GM12864 (cell line): ENCODE data around the gene ST3GAL4.
"Not testable (repeated sequence)": the region's sequence is repeated elsewhere in the genome, so short reads cannot be mapped to it uniquely, and the experiment has no call there.

ENCODE experiments used
- DNase-seq: peaks from one replicate; pipeline ENCODE4 v3.0.0-alpha.2; 2011; ENCODE audit warnings: low read depth
- H3K4me3 ChIP-seq: 2 replicates; pipeline ENCODE4 v1.5.1; 2011; ENCODE audit warnings: mild to moderate bottlenecking, low read depth, low read length, control low read depth
- CTCF ChIP-seq: IDR thresholded peaks from 2 replicates; pipeline ENCODE4 v1.5.1; 2011; ENCODE audit warnings: low read depth, mild to moderate bottlenecking, moderate library complexity, low read length, control low read depth, inconsistent platforms; ENCODE audit errors: missing control alignments

Gene ST3GAL4, protein sequence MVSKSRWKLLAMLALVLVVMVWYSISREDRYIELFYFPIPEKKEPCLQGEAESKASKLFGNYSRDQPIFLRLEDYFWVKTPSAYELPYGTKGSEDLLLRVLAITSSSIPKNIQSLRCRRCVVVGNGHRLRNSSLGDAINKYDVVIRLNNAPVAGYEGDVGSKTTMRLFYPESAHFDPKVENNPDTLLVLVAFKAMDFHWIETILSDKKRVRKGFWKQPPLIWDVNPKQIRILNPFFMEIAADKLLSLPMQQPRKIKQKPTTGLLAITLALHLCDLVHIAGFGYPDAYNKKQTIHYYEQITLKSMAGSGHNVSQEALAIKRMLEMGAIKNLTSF

GRCh38 chr11:126355324-126355925, at the start of gene ST3GAL4:
TSS of gene ST3GAL4 (plus strand) at chr11:126355686. CDS start at chr11:126406156, 50,470 bp downstream.
- DNase-seq: no peak
- no peak for TF ChIP-seq CTCF
- H3K4me3 ChIP-seq: peak within 1 kb of the TSS; percentile 55

- no peak for TF ChIP-seq CTCF
- H3K4me3 ChIP-seq: no peak overlapping the region
- peak; percentile 83 for DNase-seq
These were observed 49.8 kb upstream of the ST3GAL4 start for GRCh38 chr11:126305699-126306098.

GRCh38 chr11:126307706-126308105, 47.8 kb upstream of the ST3GAL4 start:
- H3K4me3 ChIP-seq: no peak overlapping the region
- peak; percentile 35 for TF ChIP-seq CTCF
- no peak for DNase-seq

- no peak for DNase-seq
- no peak overlapping the region for H3K4me3 ChIP-seq
- no peak for TF ChIP-seq CTCF
These were observed 47.2 kb upstream of the ST3GAL4 start for GRCh38 chr11:126308271-126308671.

DNA sequence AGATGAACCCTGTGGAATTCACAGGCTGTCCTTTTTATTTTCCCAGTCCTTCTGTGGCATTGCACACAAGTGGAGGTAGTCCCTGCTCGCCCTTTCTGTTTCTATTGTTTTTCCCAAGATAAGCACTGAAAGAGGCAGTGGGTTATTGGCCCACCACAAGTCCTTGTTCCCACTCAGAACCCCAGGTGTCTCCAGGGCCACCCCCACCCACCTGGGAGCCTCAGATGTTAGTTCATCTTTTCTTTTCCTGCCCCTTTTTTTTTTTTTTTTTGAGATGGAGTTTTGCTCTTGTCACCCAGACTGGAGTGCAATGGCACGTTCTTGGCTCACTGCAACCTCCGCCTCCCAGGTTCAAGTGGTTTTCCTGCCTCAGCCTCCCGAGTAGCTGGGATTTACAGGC, 46.7 kb upstream of the ST3GAL4 start:
- not testable (repeated sequence) for DNase-seq, H3K4me3 ChIP-seq

- H3K4me3 ChIP-seq: no peak overlapping the region
- TF ChIP-seq CTCF: peak; percentile 88
- DNase-seq: no peak
These were observed 45.1 kb upstream of the ST3GAL4 start for GRCh38 chr11:126310200-126310991.

DNA sequence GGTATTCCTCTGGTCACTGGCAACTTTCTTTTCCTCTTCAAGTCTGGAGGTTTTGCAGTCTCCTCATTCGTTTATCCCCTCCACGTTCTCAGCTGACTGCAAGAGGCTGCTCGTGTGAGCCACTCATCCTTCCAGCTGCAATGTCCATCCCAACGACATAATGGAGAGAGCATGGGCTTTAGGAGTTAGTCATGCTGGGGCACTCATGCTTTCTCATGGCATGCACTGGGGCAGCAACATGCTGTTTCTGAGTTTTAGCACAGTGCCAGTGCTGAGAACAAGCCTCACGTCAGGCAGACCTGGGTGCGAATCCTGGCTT, 44.5 kb upstream of the ST3GAL4 start:
- no peak overlapping the region for H3K4me3 ChIP-seq
- TF ChIP-seq CTCF: no peak
- no peak for DNase-seq
